Calu3 (cell line): ENCODE results near the gene ZNF554. TPM values are rescaled to one million over a fixed set of nuclear protein-coding genes. Genes with fewer than 3 reads are reported as not detected.
"Not testable (repeated sequence)": the region's sequence is repeated elsewhere in the genome, so short reads cannot be mapped to it uniquely, and the experiment has no call there.

ENCODE experiments used
- BruUV-seq: library from RNA; stranded (reverse); fragments of 400-500 nt; replicated peaks from 2 replicates; lab custom pipeline; 2021; lab: Mats Ljungman, UMichigan
- CTCF ChIA-PET: fragments of 300-600 bp; sonication (Branson Sonifier 250); formaldehyde crosslinking; loops from one replicate; lab custom pipeline; 2022; ENCODE audit warnings: antibody characterized with exemption; lab: Charles Lee
- DNase-seq: peaks from one replicate; pipeline ENCODE4 v3.0.0; 2022
- H3K27ac Mint-ChIP-seq: one replicate; pipeline ENCODE4 v1.8.0; 2022; ENCODE audit warnings: mixed read lengths; ENCODE audit not compliant: unreplicated experiment
- H3K27me3 Mint-ChIP-seq: one replicate; pipeline ENCODE4 v1.8.0; 2022; ENCODE audit warnings: mixed read lengths; ENCODE audit not compliant: unreplicated experiment
- H3K36me3 Mint-ChIP-seq: one replicate; pipeline ENCODE4 v1.8.0; 2022; ENCODE audit warnings: mild to moderate bottlenecking, moderate library complexity, mixed read lengths; ENCODE audit not compliant: insufficient read depth, unreplicated experiment
- H3K4me1 Mint-ChIP-seq: one replicate; pipeline ENCODE4 v1.8.0; 2022; ENCODE audit warnings: mild to moderate bottlenecking, low read depth, mixed read lengths; ENCODE audit not compliant: unreplicated experiment
- H3K4me3 Mint-ChIP-seq: one replicate; pipeline ENCODE4 v1.8.0; 2022; ENCODE audit warnings: mild to moderate bottlenecking, low read depth, moderate library complexity, mixed read lengths; ENCODE audit not compliant: unreplicated experiment
- H3K9me3 Mint-ChIP-seq: one replicate; pipeline ENCODE4 v1.8.0; 2022; ENCODE audit warnings: low read depth, mixed read lengths; ENCODE audit not compliant: unreplicated experiment
- intact Hi-C: fragments of 100-400 bp; cut with micrococcal nuclease; formaldehyde crosslinking; loops from one replicate; pipeline ENCODE4 v1.10.0; 2022; ENCODE audit not compliant: unreplicated experiment
- total RNA-seq: library from RNA; stranded (reverse); gene quantifications from 2 replicates; pipeline ENCODE4 v1.2.3, GENCODE V29; 2022
- TF ChIP-seq, protein P1 (sequence below): fragments of 200-600 bp; IDR thresholded peaks from one replicate; pipeline ENCODE4 v1.8.0; 2022; ENCODE audit warnings: antibody characterized with exemption; ENCODE audit not compliant: unreplicated experiment

Gene ZNF554
- total RNA-seq, 1 experiment from 2014 or later, result 4.9 TPM

DNA sequence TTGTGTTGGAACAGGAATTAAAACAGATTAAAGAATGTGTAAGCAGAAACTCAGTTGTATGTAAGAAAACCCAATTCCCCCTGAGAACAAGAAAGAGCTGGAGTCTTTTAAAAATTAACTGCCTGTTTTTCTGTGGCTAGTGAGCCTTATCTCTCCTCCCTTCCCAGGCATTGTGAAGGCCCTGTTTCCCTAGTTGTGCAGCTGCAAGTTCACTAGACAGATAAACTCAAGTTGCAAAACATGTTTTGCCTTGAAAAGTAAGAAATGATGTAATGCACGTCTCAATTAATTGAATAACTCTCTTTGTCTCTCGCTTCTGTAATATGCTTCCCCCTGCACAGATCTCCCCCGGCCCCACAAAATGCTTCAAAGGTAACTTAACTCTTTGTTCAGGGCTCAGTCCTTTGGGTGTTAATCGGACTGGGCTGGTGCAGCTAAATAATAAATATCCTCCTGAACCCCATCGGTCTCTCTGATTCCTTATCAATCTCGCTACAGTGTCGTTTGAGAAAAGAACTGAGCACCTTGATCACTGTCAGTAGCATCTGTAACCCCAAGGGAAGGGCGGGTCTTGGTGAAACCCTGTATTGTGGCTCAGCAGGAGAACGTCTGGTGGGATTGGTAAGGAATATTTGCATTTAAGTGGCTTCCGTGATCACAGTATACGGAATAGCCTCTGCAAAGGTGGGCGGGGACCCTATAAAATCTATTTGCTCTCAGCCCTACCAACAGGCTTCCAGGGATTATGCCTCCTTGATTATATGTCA is 45.8 kb downstream of the ZNF554 start:
- no peaks in the 10 kb centered on the region for H3K27me3 Mint-ChIP-seq
- intact Hi-C loops, result no loop called here
- no peak overlapping the region for H3K27ac Mint-ChIP-seq
- no peaks in the 10 kb centered on the region for H3K36me3 Mint-ChIP-seq
- TF ChIP-seq, protein P1, sequence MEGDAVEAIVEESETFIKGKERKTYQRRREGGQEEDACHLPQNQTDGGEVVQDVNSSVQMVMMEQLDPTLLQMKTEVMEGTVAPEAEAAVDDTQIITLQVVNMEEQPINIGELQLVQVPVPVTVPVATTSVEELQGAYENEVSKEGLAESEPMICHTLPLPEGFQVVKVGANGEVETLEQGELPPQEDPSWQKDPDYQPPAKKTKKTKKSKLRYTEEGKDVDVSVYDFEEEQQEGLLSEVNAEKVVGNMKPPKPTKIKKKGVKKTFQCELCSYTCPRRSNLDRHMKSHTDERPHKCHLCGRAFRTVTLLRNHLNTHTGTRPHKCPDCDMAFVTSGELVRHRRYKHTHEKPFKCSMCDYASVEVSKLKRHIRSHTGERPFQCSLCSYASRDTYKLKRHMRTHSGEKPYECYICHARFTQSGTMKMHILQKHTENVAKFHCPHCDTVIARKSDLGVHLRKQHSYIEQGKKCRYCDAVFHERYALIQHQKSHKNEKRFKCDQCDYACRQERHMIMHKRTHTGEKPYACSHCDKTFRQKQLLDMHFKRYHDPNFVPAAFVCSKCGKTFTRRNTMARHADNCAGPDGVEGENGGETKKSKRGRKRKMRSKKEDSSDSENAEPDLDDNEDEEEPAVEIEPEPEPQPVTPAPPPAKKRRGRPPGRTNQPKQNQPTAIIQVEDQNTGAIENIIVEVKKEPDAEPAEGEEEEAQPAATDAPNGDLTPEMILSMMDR, result no peak
- BruUV-seq, result no TSS peak
- peaks cover 9% of the 10 kb centered on the region for H3K4me1 Mint-ChIP-seq
- DNase-seq, result no peak
- CTCF ChIA-PET, result no interaction called here
- no peak overlapping the region for H3K4me3 Mint-ChIP-seq
- peaks cover 6% of the 10 kb centered on the region for H3K9me3 Mint-ChIP-seq

DNA sequence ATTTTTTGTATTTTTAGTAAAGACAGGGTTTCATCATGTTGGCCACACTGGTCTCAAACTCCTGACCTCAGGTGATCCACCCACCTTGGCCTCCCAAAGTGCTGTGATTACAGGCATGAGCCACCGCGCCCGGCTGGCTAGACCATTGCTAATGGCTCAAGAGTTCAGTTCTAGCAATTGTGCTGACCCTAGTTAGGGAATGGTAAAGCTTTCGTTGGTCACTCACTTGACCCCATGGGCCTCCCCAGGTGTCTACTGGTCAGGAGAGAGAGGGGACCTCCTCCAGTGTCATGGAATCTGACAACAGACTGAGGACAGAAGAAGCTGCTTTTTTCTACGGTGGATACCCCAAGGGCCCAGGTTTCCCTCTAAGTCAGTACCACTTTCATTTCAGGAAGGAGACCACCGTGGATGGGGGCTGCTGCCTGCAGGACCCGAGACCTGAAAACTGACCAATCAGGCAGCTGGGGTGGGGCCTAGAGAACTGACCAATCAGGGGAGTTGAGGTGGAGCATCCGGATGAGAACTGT is 46.9 kb downstream of the ZNF554 start:
- TF ChIP-seq, protein P1, result no peak
- Mint-ChIP-seq H3K27me3 (no peaks in the 10 kb centered on the region), H3K4me1 (peaks cover 9% of the 10 kb centered on the region), H3K9me3 (peaks cover 12% of the 10 kb centered on the region), H3K4me3 (no peak overlapping the region), H3K27ac (no peak overlapping the region), H3K36me3 (no peaks in the 10 kb centered on the region)
- intact Hi-C loops, result no loop called here
- DNase-seq, result no peak
- BruUV-seq, result no TSS peak
- CTCF ChIA-PET, result no interaction called here

DNA sequence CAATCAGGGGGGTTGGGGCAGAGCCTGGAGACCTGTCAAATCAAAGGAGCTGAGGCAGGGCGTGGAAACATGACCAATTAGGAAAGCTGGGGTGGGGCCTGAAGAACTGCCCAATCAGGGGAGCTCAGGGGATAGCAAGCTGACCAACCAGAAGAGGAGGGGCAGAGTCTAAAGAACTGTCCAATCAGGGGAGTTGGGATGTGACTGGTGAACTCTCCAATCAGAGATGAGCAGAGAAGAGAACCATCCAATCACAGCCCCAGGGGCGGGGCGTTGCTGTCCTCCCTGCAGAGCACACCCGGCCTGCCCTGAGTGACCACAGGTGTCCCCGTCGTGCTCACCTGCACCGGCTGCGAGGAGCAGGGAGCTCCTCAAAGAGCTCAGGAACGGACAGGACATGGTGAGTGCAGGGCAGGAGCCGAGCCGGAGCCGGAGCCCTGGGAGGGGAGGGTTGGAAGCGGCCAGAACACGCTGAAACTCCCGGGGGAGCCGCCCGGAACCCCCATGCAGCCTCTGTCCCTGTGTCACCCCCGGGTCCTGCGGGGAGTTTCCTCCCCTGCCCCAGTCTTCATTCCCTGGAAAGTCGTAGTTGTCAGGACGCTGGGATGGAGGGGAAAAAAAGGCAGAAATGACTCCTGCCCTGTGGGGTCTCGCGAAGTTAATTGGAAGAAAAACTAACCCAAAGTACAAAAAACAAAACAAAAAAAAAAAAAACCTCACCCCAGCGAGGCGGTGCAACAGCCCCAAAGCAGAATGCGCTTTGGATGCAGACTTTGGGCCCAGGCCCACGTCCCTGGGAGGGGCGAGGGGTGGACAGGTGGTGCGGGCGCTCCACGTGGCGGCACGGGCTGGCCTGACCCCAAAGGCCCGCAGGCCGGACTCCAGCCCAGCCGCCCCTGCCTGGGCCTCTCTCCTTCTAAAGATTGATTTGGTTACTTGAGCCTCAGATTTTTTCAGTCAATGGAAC is 47.6 kb downstream of the ZNF554 start, which contains the start of gene ZNF556:
ZNF556 (plus strand) TSS at position 311 of the 967 bp plus-strand sequence; CDS start at position 398, 87 bp downstream.
- H3K4me1 Mint-ChIP-seq, result peaks cover 9% of the 10 kb centered on the region
- CTCF ChIA-PET, result no interaction called here

DNA sequence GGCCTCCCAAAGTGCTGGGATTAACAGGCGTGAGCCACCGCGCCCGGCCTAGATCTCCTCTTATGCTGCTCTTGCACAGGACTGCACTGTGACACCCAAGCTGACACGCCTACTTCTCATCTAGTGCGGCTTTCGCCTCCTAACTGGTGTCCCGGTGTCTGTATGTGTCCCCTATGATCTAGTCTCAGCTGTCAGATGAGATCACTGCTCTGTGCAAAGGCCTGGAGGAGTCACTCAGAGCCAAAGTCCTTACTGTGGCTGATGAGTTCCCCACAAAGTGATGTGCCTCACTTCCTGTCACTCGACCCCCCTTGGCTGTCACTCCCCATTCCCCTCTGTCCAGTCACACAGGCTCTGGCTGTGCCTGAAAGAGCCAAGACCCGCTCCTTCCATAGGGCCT is 50.0 kb downstream of the ZNF554 start:
- BruUV-seq, result no TSS peak
- H3K4me1 Mint-ChIP-seq, result peaks cover 9% of the 10 kb centered on the region
- intact Hi-C loops, result no loop called here
- TF ChIP-seq, protein P1, result no peak
- no peak overlapping the region for H3K4me3 Mint-ChIP-seq
- H3K27me3 Mint-ChIP-seq, result no peaks in the 10 kb centered on the region
- H3K27ac Mint-ChIP-seq, result no peak overlapping the region
- H3K36me3 Mint-ChIP-seq, result no peaks in the 10 kb centered on the region
- no peak for DNase-seq
- peaks cover 11% of the 10 kb centered on the region for H3K9me3 Mint-ChIP-seq
- CTCF ChIA-PET, result no interaction called here

More for the DNA sequence above, 47.6 kb downstream of the ZNF554 start, which contains the start of gene ZNF556:
- Mint-ChIP-seq H3K36me3 (no peaks in the 10 kb centered on the region), H3K9me3 (peaks cover 15% of the 10 kb centered on the region), H3K4me3 (no peak within 1 kb of the TSS), H3K27ac (no peak within 1 kb of the TSS), H3K27me3 (no peaks in the 10 kb centered on the region)
- TF ChIP-seq, protein P1, result no peak
- no TSS peak for BruUV-seq
- intact Hi-C loops, result no loop called here
- no peak for DNase-seq

DNA sequence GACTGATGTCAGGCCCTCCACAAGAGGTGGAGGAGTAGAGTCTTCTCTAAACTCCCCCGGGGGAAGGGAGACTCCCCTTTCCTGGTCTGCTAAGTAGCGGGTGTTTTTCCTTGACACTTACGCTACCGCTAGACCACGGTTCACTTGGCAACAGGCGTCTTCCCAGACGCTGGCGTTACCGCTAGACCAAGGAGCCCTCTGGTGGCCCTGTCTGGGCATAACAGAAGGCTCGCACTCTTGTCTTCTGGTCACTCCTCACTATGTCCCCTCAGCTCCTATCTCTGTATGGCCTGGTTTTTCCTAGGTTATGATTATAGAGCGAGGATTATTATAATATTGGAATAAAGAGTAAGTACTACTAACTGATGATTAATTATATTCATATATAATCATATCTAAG is 52.5 kb downstream of the ZNF554 start:
- H3K4me3 Mint-ChIP-seq, BruUV-seq, CTCF ChIA-PET, H3K9me3 Mint-ChIP-seq, H3K36me3 Mint-ChIP-seq, intact Hi-C loops, H3K27ac Mint-ChIP-seq, H3K4me1 Mint-ChIP-seq, H3K27me3 Mint-ChIP-seq: not testable (repeated sequence)
- peak; percentile 2 for DNase-seq
